ENCODE results near the gene GNAL.

GNAL gene

GRCh38 chr18:11871501-11871900, 182.4 kb downstream of the GNAL start:
- TF ChIP-seq TAF1 (IDR thresholded peaks at IDR 0.05; ENCODE audit: borderline replicate concordance, insufficient read depth, low read length), result no peak
- TF ChIP-seq SIN3A (IDR thresholded peaks at IDR 0.05; ENCODE audit: borderline replicate concordance, insufficient read depth, low read length), result no peak
- TF ChIP-seq FOXP2 (optimal IDR thresholded peaks at IDR 0.05; ENCODE audit: borderline replicate concordance, extremely low read depth, extremely low read length, insufficient read depth), result no peak
- TF ChIP-seq POLR2AphosphoS5 (IDR thresholded peaks at IDR 0.05; ENCODE audit: low read depth, low read length), result no peak
- no peak for TF ChIP-seq REST (IDR thresholded peaks at IDR 0.05; ENCODE audit: insufficient read depth in 1 of 2, low read depth in 2 of 2, low read length in 2 of 2)

GRCh38 chr18:11872479-11873136, 183.5 kb downstream of the GNAL start:
- no peak for TF ChIP-seq TAF1 (IDR thresholded peaks at IDR 0.05; ENCODE audit: borderline replicate concordance, insufficient read depth, low read length)
- TF ChIP-seq SIN3A (IDR thresholded peaks at IDR 0.05; ENCODE audit: borderline replicate concordance, insufficient read depth, low read length), result no peak
- TF ChIP-seq FOXP2 (optimal IDR thresholded peaks at IDR 0.05; ENCODE audit: borderline replicate concordance, extremely low read depth, extremely low read length, insufficient read depth), result no peak
- no peak for TF ChIP-seq POLR2AphosphoS5 (IDR thresholded peaks at IDR 0.05; ENCODE audit: low read depth, low read length)
- TF ChIP-seq REST (IDR thresholded peaks at IDR 0.05; ENCODE audit: insufficient read depth in 1 of 2, low read depth in 2 of 2, low read length in 2 of 2), result no peak

GRCh38 chr18:11873670-11874340, 184.7 kb downstream of the GNAL start:
- no peak for TF ChIP-seq POLR2AphosphoS5 (IDR thresholded peaks at IDR 0.05; ENCODE audit: low read depth, low read length)
- TF ChIP-seq TAF1 (IDR thresholded peaks at IDR 0.05; ENCODE audit: borderline replicate concordance, insufficient read depth, low read length), result no peak
- no peak for TF ChIP-seq FOXP2 (optimal IDR thresholded peaks at IDR 0.05; ENCODE audit: borderline replicate concordance, extremely low read depth, extremely low read length, insufficient read depth)
- TF ChIP-seq SIN3A (IDR thresholded peaks at IDR 0.05; ENCODE audit: borderline replicate concordance, insufficient read depth, low read length), result no peak
- no peak for TF ChIP-seq REST (IDR thresholded peaks at IDR 0.05; ENCODE audit: insufficient read depth in 1 of 2, low read depth in 2 of 2, low read length in 2 of 2)

- TF ChIP-seq SIN3A (IDR thresholded peaks at IDR 0.05; ENCODE audit: borderline replicate concordance, insufficient read depth, low read length), result no peak
- no peak for TF ChIP-seq POLR2AphosphoS5 (IDR thresholded peaks at IDR 0.05; ENCODE audit: low read depth, low read length)
- no peak for TF ChIP-seq TAF1 (IDR thresholded peaks at IDR 0.05; ENCODE audit: borderline replicate concordance, insufficient read depth, low read length)
- no peak for TF ChIP-seq FOXP2 (optimal IDR thresholded peaks at IDR 0.05; ENCODE audit: borderline replicate concordance, extremely low read depth, extremely low read length, insufficient read depth)
- TF ChIP-seq REST (IDR thresholded peaks at IDR 0.05; ENCODE audit: insufficient read depth in 1 of 2, low read depth in 2 of 2, low read length in 2 of 2), result no peak
These were observed 185.6 kb downstream of the GNAL start for GRCh38 chr18:11874676-11875075.
